Middle frontal gyrus (tissue), 1 donor: Measurements from ENCODE around the gene ABCB9.
"Not testable (repeated sequence)": the region's sequence is repeated elsewhere in the genome, so short reads cannot be mapped to it uniquely, and the experiment has no call there.

Experiments used
- DNase-seq: peaks from one replicate; pipeline ENCODE4 v3.0.0-alpha.2; 2015; ENCODE audit warnings: low spot score; ENCODE audit errors: extremely low spot score

The ABCB9 gene

DNA sequence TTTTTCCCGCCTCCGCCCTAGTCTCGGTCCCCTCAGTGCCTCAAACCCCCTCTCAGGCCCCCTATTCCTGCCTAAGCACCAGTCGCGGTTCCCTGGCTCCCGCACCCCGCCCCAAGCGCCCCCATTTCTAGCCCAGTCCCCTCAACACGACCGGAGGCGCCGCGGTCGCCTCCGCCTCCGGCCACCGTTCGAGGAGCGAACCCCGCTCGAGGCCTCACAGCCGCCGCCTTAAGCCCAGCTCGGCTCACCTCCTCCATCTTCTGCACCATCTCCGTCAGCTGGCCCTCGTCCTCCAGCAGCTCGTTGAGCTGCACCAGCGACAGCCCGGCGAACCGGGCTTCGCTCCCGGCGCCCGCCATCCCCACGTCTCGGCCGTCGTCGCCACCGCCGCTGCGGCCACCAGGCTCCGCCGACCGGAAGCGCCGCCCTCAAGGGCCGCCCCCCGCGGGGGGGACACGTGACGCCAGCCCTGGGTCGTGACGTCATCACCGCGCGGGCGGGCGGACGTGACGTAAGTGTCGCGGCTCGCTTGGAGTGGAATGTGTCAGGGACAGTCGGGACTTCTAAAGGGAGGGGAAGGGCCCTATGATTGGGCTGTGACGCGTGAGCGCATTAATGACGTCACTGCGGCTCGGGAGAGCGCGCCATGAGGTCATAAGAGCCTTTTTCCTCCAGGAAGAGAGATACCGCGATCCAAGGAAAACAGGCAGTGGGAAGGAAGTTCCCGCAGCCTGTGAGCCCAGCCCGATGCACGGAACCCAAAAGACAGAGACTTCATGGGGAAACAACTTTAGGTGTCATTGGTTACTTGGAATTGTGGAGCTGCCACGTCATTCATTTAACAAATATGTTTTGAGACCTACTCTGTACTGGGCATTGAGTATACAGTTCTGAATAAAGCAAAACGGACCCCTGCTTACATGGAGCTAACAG lies 70.3 kb downstream of the ABCB9 start, which contains the start of gene VPS37B:
VPS37B (minus strand) TSS at position 421 of the 933 bp plus-strand sequence; CDS start at position 359, 62 bp downstream.
- DNase-seq: peak; percentile 52

DNA sequence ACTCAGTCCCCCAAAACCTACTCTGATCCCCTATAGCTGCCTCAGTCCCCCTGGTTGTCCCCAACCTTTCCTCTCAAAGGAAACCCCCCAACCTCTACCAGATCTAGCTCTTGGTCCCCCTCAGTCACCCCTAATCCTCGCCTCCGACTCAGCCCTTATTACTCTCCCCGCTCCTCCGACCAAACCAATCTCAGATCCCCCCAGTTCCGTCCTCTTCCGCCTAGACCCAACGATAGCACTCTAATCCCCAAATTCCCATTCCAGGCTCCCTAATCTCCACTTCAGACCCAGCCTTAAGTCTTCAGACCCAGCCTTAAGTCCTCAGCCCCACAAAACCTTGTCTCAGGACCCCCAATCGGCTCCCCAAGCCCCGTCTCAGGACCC lies 71.0 kb downstream of the ABCB9 start:
- no peak for DNase-seq

DNA sequence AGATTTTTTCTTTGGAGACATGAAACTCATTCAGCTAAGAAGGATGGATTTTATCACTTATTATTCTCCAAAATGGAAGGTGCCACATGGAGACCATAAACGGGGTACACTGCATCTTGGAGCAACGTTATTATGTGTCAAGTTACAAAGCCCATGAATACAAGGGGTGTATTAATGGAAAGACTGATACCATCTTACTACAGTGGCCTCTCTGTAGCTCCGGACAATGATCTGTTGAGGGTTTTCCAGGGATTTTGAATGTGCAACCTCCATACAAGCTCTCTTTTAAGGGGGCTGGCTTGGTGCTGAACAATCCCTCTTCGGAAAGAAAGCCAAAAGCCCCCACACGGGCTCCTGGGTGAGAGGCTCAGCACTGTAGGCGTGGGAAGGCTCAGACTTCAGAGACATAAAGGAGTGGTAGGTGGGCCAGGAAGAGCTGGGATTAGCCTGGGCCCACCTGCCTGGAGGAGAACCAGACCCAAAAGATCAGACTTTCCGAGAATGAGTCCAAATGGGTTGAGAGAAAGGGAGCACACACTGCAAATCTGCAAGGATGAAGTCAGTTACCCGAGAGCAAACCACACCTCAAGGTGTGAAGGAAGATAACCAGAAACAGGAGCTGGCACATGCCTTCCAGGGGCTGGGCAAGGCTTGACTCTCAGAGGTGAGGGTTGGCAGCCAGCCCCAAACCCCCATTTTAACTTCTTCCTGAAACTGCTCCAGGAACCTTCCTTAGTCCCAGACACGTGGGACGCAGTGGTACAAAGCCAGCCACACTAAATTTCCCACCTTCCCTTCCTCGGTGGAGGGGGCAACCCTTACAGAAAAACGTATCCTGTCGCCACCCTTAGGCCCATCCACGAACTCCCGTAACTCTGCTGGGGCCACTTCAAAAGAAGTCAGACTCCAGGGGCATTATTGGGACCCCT lies 71.8 kb downstream of the ABCB9 start:
- no peak for DNase-seq

DNA sequence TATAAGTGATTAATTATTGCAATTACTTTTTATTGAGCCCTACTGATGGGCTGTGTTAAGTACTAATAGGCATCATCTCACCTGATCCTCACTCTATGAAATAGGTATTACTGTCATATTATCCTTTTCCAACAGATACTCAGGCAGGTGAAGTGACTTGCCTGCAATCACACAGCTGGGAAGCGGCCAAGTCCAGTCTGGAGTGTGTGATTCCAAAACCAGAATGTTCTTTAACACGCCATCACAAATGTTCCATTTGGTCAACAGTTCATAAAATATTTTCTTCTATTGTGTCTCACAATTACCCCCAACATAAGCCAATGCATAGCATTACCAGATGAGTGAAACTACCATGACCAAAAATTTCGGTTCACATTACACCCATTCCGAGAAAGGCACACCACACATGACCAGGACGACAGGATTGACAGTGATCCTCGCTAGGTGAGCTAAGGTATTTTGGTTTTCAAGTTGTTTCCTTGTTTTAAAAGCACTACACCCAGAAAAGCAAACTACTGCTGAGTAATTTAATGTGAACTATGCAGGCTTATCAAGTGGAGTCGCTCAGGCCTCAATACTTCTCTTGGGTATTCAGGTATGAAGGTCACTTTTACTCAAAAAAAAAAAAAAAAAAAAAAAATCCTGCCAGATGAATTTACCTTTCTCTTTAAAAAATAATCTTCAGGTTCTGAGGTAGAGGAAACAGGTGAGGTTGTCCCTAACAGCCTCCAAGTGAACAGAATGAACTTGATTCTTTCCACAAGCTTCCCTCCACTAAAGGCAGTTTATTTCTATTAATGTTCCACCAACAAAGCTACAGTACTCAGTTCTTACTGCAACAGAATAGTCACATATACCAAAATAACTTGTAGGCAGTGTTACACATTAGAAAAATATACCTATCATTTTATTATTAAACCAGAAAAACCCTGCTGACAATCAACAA lies 72.8 kb downstream of the ABCB9 start:
- DNase-seq: no peak

DNA sequence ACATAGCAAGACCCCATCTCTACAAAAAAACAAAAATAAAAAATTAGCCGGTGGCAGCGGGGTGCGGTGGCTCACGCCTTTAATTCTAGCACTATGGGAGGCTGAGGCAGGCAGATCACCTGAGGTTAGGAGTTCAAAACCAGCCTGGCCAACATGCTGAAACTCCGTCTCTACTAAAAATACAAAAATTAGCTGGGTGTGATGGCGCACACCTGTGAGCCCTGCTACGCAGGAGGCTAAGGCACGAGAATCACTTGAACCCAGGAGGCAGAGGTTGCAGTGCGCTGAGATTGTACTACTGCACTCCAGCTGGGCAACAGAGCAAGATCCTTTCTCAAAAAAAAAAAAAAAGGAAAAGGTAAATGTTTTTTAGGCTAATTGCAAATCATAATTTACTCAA lies 73.5 kb downstream of the ABCB9 start:
- DNase-seq: not testable (repeated sequence)

DNA sequence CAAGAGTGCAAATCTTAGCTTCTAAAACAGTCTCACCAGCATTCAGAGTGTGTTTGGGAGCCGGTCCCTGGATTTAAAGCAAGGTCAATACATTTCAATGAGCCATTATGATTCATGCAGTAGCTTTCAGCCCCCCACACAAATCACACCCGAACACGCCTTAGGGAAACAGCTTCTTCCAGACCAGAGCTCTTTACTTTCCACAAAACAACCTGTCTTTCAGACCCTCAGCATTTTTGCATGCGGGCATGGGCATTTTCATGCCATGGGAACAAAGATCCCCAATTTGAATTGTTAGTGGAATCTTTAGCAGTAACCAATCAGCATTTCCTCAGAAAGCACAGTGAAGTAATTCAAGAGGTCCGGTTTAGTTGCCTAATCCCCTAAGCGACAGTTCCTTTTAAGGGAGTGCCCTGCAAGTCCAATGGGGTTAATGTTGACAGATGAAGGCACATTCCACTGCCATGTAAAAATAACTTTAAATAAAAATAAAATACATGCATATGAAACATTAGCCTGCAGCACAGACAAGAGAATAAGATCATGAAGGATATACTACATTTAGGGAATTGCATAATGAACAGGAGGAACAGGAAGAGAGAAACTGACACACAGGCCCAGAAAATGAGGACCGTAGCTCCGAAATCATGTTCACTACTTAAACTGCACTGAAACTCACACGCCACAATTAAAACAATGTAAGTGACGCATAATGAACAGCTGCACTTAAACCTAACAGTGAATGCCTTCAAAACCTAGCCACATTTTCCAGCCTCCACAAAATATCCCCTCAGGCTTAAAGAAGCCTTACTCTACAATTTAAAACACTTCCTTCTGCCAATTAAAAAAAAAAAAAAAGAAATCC lies 74.4 kb downstream of the ABCB9 start:
- no peak for DNase-seq

DNA sequence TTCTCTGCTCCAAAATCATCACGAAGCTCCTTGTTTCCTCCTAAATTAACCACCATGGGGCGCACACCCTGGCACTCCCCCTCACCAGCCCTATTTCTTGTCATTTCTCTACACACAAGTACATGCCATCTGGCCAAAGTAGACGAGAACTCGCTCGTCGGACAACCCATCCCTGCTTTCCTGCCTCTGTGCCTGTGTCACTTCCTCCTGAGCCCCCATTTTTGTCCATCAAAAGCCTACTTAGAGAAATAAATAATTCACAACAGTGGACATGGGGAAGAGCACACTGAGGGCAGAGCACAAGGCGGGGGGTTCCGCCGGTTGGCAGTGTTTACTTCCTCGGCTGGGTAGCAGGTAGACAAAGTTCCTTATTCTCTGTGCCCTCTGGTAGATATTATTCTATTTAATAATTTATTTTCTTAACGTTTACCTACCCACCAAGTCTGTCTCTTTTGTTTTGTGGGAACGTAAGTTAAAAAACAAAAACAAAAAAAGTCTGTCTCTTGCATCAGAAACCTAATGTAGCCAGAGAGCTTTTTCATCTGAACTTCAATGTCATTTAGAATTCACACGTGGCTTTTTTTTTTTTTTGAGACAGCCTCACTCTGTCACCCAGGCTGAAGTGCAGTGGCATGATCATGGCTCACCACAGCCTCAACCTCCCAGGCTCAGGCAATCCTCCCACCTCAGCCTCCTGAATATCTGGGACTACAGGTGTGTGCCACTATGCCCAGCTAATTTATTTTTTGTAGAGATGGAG lies 76.3 kb downstream of the ABCB9 start:
- no peak for DNase-seq

DNA sequence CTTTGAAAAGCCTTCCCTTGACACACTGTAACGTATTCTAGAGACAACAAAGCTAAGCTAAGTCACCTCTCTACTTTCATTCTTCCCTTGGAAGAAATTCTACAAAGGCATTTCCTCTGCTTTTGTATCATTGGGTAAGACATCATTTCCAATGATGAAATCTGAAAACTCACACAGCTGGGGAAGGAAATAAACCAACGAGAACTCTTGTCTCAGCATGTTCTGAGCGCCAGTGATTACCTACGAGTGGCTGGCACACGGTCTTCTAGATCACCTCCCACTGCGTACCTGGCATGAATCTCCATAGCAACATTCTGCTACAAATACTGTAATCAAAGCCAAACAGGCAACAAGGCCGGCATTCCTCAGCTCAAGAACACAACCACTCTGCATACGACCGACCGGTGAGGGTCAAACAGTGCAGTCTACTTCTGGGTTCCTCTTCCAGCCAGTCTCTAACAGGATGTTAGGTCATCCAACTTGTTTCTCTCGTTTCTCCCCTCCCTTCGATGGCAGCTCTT lies 78.0 kb downstream of the ABCB9 start:
- DNase-seq: no peak

DNA sequence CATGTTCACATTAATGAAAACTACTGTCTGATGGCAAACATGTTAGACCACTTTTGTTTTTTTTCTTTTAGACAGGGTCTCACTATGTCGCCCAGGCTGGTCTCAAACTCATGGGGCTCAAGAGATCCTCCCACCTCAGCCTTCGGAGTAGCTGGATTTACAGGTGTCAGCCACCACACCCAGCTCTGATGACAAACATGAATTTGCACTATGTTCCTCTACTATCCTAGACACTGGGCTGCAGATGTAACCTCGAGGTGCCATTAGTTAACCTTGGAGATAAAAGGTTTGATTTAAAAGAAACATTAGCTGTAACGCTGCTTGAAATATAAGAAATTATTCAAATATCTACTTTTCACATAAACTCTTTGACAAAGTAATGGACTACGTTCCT lies 78.4 kb downstream of the ABCB9 start:
- no peak for DNase-seq

DNA sequence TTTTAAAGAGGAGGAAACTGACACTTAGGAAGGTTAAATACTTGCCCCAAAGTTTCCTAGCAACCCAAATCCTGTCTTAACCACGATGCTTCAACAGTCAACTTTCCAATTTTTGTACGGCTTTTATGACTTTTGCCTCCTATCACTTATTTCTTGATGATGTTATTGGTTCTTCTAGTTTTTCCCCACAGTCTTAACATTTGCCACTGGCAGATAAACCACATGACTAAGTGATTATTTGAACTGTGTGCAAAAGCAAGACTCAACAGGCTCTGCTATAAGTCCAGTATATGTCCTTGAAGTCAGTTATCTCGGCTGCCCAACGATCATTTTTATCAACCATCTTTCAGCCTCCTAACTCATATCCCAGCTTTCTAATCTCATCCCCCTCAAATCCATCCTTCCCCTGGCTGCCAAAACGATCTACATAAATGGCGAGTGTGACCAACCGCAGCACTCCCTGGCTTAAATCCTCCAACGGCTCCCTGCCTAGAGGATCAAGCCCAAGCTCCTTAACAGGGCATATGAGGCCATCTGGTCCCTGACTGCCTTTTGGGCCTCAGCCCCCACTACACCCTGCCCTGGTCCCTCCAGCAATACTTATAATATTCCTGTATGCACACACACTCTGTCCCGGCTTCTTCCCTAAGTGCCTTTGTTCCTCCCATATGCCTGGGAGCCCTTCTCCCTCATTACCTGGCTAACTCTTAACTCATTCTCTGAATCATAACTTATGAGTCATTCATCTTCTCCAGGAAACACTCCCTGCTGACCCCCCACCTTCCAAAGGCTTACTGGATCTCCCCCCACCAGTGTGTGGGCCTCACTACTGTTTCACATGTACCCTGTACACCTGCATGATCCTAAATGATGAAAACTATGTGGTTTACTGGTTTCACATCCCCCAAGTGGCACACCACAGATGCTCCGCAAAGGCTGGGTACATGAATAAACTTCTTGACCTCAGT lies 79.1 kb downstream of the ABCB9 start:
- no peak for DNase-seq

DNA sequence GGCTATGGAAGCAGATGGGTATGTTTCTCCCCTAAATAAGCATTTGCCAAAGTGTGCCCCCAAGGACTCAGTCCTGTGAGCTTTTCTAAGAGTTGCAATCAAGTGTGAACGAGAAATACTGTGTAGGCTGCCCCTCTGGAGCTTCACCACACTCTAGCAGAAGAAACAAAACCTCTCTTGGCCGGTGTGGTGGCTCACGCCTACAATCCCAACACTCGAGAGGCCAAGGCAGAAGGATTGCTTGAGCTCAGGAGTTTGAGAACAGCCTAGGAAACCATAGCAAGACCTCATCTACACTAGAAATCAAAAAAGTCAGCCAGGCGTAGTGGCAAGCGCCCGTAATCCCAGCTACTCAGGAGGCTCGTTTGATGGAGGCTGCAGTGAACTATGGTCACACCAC lies 80.1 kb downstream of the ABCB9 start:
- DNase-seq: no peak

DNA sequence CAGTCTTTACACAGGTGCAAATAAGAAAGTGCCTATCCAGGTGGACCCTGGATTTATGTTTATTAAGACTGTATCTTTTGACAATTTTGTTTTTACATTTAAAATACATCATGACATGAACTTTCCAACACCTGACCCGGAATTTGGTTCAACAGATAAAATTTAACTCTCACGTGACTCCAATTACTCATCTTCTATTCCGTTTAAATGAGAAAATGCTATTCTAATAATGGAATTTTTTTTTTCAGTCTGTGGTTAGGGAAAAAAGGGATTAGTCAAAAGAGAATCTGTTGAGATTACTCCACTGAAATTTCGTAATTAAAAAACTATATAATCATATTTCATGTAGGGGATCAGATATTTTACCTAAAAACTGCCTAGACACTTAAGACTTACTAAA lies 81.4 kb downstream of the ABCB9 start:
- no peak for DNase-seq

DNA sequence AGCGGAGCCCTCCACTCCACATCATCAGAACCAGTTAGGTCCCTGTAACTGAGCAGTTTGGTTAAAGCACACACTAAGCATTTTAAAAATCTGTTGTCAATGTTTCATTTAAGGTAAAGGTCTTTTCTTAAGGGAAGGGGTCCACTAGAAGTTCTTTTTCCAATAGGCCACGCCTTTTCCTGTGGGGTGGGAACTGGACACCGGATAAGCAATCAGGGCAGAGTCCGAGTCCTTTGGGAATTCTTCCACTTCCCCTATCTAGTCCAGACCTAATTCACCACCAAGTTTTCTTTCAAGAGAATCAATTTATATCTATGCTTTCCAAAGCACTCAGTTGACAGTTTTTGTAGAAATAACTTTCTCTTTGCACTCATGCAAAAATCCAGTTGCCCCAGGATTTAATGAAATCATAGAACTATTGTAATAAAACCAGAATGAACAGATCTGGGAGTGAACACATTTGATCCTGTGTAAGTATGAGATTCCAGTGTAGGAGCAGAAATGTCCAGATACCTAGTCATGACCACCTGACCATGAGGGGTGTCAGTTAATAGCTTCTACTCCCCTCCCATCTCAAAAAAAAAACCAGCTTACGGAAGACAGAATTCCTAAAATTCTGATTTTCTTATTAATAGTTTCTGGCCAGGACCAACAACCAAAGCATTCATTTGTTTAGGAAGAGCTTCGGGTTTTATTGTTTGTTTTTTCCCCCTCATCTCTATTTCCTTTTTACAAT lies 82.0 kb downstream of the ABCB9 start:
- DNase-seq: no peak

DNA sequence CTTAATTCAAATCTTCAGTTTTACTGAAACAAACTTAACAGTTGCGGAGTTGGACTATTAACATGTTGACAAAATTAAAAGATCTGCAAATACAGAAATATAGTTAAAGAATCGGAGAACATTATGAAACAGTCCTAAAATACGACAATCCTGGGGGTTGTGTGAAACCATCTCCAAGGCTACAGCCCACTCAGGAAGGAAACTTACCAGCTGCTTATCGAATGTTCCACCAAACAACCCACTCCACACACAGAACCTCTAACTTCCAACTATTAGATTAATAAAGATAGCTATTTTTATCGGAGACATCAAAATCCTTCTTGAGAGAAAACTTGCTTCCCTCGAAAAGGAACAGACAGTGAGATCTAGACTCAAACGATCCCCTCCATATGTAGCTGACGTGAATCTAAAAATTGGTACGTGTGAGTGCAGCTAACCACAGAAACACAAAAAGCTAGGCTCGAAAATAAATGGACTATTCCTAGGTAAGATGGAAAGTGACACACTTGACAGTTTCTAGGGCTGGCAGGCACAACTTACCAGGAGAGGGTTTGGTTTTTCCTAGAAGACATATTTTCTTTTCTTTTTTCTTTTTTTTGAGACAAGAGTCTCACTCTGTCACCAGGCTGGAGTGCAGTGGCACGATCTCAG lies 83.2 kb downstream of the ABCB9 start:
- no peak for DNase-seq

DNA sequence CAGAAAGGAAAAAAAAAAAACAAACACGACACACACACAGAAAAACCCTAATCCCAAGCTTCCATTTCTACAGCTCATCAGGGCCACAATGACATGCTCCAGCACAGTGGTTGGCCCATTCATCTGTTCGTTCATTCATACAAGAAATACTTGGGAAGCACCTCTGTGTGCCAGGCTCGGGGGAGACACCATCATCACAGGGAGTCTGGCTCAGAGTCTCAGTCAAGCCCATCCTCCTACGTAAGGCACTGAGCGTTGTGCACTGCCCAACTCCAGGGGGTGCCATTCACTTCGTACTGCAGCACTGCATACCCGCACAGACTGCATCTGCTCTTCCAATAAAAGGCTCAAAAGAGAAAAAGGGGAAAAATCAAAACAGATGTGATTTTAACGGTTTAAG lies 85.6 kb downstream of the ABCB9 start:
- peak; percentile 69 for DNase-seq

DNA sequence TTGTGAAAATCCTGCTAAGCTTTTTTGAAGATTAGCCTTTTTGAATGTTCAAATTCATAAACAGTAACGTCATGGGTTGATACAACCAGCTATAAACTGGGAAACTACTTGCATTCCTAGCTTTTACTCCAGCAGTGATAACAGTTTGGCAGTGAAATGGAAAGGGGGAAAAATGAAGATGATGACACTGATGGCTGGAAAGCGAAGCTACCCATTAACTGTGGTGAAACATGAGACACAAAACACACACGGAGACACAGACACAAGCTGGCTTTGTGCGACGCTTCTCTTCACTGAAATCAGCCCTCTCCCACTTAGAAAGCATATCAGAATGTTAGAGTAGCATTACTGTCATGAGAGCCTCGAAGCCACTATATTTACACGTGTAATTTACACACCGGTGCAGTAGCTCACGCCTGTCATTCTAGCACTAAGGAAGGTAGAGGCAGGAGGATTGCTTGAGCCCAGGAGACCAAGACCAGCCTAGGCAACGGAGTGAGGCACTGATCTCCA lies 86.1 kb downstream of the ABCB9 start:
- no peak for DNase-seq
